Thymus (tissue), 11 donors: ENCODE data around the gene ESD. TPM values are rescaled to one million over a fixed set of nuclear protein-coding genes. Genes with fewer than 3 reads are reported as not detected.

Source experiments
- DNase-seq, 9 donors: peaks; one replicate each; pipeline ENCODE4 v3.0.0-alpha.2; 2013; ENCODE audit warnings: low spot score in 9 of 9, low read depth in 6 of 9, missing footprints in 1 of 9
- H3K27ac ChIP-seq, 2 donors: one replicate each; pipeline ENCODE4 v1.5.1; 2013; ENCODE audit warnings: control low read depth in 1 of 2, low read depth in 1 of 2, low read length in 1 of 2, mild to moderate bottlenecking in 1 of 2, moderate library complexity in 1 of 2
- H3K27me3 ChIP-seq, 2 donors: one replicate each; pipeline ENCODE4 v1.5.1; 2013; ENCODE audit warnings: low read length in 1 of 2; ENCODE audit not compliant: control insufficient read depth in 2 of 2, insufficient read depth in 1 of 2
- H3K36me3 ChIP-seq, 2 donors: one replicate each; pipeline ENCODE4 v1.5.1; 2013; ENCODE audit warnings: low read length in 1 of 2, mild to moderate bottlenecking in 1 of 2, moderate library complexity in 1 of 2; ENCODE audit not compliant: control insufficient read depth in 2 of 2, insufficient read depth in 2 of 2
- H3K4me1 ChIP-seq, 2 donors: one replicate each; pipeline ENCODE4 v1.5.1; 2013; ENCODE audit warnings: low read length in 2 of 2; ENCODE audit not compliant: control insufficient read depth in 2 of 2, insufficient read depth in 2 of 2
- H3K4me3 ChIP-seq, 2 donors: one replicate each; pipeline ENCODE4 v1.5.1; 2013; ENCODE audit warnings: low read length in 2 of 2, control low read depth in 1 of 2, mild to moderate bottlenecking in 1 of 2
- H3K9me3 ChIP-seq, 2 donors: one replicate each; pipeline ENCODE4 v1.5.1; 2013; ENCODE audit warnings: low read length in 1 of 2, mild to moderate bottlenecking in 1 of 2; ENCODE audit not compliant: control insufficient read depth in 2 of 2, insufficient read depth in 1 of 2
- WGBS: extraction: QIAGEN DNeasy Blood & Tissue Kit; methylation state at CpG from one replicate; pipeline ENCODE4 v1.1.7; 2013; 5-methylcytosine and 5-hydroxymethylcytosine counted together
- polyA plus RNA-seq: library from polyadenylated mRNA; stranded (reverse); fragments of 200-250 nt; gene quantifications from one replicate; pipeline ENCODE4 v1.2.3, GENCODE V29; 2013
- total RNA-seq: library from RNA; stranded (reverse); fragments of 120-200 nt; gene quantifications from one replicate; pipeline ENCODE4 v1.2.4, GENCODE V29; 2013
- donor health status: healthy.

The ESD gene
- total and polyA plus RNA-seq, 2 donors = 119 to 187 TPM

DNA sequence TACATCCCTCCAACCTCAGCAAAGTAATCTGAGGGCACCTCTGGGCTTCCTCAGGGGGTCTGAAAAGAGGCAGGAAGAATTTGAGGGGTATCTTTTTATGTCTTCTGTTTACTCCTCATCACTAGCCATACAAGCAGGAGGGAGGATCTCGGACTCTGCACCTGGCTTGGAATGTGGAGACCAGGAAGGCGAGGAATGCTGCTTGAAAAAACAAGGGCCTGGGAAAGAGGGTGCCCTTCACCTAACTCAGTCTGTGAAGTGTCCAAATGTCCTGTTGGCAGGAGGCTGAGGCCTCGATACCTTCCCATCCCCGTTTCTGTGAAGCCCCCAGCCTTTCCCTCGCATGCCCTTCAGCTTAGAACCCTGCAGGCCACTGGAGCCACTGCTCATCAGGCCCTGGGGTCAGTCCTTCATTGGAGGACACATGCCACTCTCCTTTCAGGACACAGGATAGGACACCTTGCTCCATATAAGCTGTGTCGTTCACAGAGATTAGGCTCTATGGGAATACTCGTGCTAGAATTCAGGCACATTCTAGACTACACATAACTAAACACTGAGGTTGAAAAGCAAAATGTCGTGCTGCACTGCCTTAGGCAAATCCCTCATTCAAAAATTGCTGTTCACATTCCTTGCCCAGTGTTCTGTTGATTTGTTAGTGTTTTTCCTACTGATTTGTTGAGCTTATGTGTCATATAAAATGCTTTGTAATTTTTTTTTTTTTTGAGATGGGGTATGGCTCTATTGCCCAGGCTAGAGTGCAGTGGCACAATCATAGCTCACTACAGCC lies 49.7 kb downstream of the ESD start:
- Histone ChIP-seq H3K9me3 (no peaks in the 10 kb centered on the region), H3K36me3 (peaks cover 36 to 56% of the 10 kb centered on the region in 2 donors), H3K27me3 (no peaks in the 10 kb centered on the region), H3K4me3 (no peak overlapping the region), H3K27ac (no peak overlapping the region), H3K4me1 (peaks cover 0 to 2% of the 10 kb centered on the region in 2 donors)
- no peak for DNase-seq
- over 99% methylated on average over 8 of the region's 8 CpGs for WGBS

DNA sequence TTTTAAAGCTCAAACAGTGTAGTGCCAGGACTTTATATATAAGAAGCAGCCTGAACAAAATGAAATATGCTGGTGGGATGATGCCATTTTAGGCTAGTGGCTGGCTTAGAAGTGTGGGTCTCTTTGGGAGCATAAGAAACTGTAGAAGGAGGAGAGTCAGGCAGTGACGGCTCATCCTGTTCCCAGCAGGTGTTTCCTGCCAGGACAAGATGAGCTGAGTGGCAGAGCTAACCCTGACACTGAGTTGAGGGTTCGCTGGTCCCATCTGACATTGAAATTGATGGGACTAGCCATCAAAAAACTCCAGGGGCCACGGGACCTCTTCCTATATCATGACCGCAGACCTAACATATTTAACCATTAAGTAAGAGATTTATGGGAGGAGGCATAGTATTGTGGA lies 51.3 kb downstream of the ESD start:
- no peaks in the 10 kb centered on the region for H3K9me3 ChIP-seq
- H3K4me1 ChIP-seq = no peaks in the 10 kb centered on the region
- H3K27ac ChIP-seq = no peak overlapping the region
- H3K4me3 ChIP-seq = no peak overlapping the region
- 57% methylated on average over 4 of the region's 4 CpGs for WGBS
- no peak for DNase-seq
- peaks cover 46 to 61% of the 10 kb centered on the region in 2 donors for H3K36me3 ChIP-seq
- H3K27me3 ChIP-seq = no peaks in the 10 kb centered on the region

DNA sequence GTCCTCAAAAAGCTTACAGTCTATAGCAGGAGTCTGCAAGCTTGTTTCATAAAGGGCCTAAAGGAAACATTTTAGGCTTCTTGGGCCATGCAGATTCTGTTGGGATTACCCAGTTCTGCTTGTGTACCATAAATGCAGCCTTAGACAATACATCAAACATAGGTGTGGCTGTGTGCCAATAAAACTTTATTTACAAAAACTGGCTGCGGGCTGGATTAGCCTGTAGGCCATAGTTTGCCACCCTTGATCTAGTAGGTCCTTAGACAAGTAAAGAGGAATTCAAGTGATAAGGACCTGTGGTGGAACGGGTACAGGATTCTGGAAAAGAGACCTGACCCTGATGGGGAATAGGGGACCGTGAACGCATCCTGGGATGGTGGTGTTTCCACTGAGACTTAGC lies 51.9 kb downstream of the ESD start:
- Histone ChIP-seq H3K27ac (no peak overlapping the region), H3K27me3 (no peaks in the 10 kb centered on the region), H3K4me3 (no peak overlapping the region), H3K9me3 (no peaks in the 10 kb centered on the region), H3K4me1 (no peaks in the 10 kb centered on the region), H3K36me3 (peaks cover 43 to 56% of the 10 kb centered on the region in 2 donors)
- DNase-seq = no peak
- 99% methylated on average over 4 of the region's 4 CpGs for WGBS

DNA sequence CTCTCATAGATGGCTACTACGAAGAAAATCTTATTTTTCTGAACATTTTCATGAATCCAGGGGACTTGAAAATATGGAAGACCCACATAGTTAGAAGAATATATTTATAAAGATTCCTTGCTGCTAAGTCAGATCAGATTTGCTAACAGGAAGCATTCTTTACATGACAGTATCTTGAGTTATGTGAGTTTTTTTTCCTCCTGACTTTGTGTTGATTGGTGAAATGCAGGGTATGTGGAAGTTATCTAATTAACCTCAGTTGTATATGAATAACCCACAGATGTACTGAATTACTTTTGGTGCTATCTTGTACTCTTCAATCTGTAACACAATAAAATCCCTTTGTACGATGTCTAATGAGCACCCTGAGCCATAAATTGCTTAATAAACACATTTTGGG lies 53.8 kb downstream of the ESD start:
- Histone ChIP-seq H3K36me3 (peaks cover 43 to 58% of the 10 kb centered on the region in 2 donors), H3K4me1 (no peaks in the 10 kb centered on the region), H3K9me3 (no peaks in the 10 kb centered on the region), H3K27me3 (no peaks in the 10 kb centered on the region), H3K27ac (no peak overlapping the region), H3K4me3 (no peak overlapping the region)
- whole genome bisulfite sequencing = 97% methylated on average over 2 of the region's 2 CpGs
- no peak for DNase-seq

DNA sequence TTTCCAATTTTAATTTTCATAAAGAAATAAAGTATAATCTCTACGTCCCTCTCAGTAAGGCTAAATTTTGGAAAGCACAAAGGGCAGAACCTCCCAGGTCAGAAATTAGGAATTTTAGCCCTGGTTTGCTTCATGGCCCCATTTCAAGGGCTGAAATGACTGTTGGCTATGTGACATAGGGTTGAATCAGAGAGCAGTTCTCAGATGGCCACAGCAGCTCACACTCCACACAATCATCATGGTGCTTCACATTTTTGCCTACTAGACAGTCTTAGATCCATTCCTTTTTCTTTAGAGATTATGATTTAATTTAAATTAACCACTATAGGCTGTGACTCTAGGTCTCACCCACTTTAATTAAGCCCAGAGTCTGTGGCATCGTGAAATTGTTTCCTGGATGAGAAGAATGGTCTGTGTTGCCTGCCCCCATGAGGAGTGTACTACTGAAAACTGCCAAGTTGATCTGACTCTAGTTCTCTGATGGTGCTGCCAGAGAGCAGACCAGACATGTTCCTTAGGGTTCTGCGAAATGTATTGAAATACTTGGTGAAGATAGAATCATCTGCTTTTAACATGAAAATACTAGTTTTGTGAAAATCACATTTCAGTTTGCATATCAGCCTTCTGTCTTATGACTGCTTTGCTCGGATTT lies 57.4 kb downstream of the ESD start:
- Histone ChIP-seq H3K4me3 (no peak overlapping the region), H3K27ac (no peak overlapping the region), H3K9me3 (no peaks in the 10 kb centered on the region), H3K4me1 (no peaks in the 10 kb centered on the region), H3K36me3 (peaks cover 35 to 54% of the 10 kb centered on the region in 2 donors), H3K27me3 (no peaks in the 10 kb centered on the region)
- WGBS = 98% methylated on average over 4 of the region's 4 CpGs
- DNase-seq = no peak

DNA sequence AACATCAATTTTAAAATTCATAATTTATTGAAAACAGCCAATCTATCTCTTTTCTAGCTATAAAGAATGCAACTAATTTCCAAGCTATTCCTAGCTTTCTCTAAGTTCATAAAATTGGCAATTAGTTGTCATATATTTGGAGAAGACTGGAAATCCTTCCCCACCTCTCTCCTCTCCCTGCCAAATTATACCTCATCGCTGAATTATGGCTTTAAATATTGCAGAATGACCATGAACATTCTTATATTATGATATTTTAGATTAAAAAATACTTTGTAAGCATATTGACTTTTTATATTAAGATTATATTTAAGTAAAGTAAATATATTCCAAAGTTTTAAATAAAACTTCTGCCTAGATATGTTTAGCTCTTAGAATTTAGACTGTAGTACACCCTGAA lies 58.2 kb downstream of the ESD start:
- no peak for DNase-seq
- H3K4me1 ChIP-seq = no peaks in the 10 kb centered on the region
- H3K36me3 ChIP-seq = peaks cover 28 to 51% of the 10 kb centered on the region in 2 donors
- H3K9me3 ChIP-seq = no peaks in the 10 kb centered on the region
- no peak overlapping the region for H3K27ac ChIP-seq
- H3K4me3 ChIP-seq = no peak overlapping the region
- 98% methylated on average over 1 of the region's 1 CpG for WGBS
- H3K27me3 ChIP-seq = no peaks in the 10 kb centered on the region

DNA sequence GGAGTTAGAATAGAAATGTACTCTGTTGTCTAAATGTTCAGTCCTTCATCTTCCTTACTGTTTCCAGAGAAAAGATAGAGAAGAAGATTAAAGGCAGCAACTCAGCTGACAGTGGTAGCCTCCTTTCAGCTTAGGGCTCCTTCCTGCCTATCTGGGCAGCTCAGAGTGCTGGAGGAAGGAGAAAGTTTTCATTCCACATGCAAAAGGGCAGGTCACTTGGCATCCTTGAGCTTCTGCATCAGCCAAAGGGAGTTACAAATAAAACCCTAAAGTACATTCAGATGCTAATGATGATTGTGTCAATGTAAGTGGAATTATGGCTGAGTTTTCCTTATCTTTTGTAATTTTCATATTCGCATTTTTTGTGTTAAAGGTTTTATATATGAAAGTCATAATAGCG lies 58.9 kb downstream of the ESD start:
- no peak for DNase-seq
- 97% methylated on average over 2 of the region's 2 CpGs for WGBS
- Histone ChIP-seq H3K9me3 (no peaks in the 10 kb centered on the region), H3K4me3 (no peak overlapping the region), H3K36me3 (peaks cover 28 to 50% of the 10 kb centered on the region in 2 donors), H3K4me1 (no peaks in the 10 kb centered on the region), H3K27ac (no peak overlapping the region), H3K27me3 (no peaks in the 10 kb centered on the region)

DNA sequence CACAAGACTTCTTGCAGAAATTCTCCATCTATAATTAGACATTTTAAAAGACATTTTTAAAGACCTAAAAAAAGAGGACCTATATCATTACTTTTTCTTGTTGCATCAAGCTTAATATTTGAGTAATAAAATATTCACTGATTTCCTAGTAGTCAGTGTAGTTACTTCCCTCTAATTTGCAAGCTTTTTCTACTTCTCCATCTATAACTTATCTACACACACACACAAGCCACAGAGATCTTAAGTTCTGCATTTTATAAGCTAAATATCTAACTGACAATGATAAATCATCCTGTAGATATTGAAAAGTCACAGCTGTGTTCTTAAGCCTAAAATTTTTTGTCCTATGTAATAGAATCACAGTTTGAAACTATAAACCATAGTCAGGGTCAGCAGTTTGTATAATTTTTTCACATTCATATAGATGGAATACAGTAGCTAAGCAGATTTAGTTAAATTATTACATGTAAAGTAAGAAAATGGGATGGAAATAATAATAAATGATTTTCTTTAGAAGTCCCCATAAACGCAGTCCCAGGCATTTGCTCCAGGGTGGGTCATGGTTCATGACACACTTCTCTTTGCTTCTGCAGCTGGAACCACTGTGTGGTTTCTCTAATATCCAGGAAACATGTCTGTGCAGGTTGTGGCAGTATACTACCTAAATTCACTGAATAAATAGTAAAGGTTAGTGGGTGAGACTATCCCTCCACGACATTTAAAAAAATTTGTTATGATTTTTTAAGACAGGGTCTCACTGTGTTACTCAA lies 60.2 kb downstream of the ESD start:
- no peak for DNase-seq
- 22% methylated on average over 2 of the region's 2 CpGs for WGBS
- Histone ChIP-seq H3K27ac (no peak overlapping the region), H3K27me3 (no peaks in the 10 kb centered on the region), H3K4me3 (no peak overlapping the region), H3K9me3 (no peaks in the 10 kb centered on the region), H3K4me1 (no peaks in the 10 kb centered on the region), H3K36me3 (peaks cover 28 to 54% of the 10 kb centered on the region in 2 donors)

DNA sequence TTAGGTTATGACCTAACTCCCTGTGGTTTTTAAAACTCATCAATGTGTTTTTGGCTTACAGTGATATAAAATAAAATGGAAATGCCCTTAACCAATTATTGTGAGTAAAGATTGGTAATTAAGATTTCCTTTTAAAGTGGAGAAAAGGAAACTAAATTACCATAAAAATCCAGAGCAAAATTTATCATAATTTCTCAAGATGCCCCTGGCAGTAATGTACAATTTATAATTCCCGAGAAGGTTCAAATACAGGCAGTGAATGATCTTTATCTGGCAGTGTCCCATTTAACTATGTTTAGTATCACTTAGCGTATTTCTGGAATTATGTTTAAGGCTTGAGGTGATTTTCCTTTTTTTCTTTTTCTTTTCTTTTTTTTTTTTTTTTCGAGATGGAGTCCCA lies 61.5 kb downstream of the ESD start:
- 98% methylated on average over 3 of the region's 3 CpGs for WGBS
- Histone ChIP-seq H3K27me3 (no peaks in the 10 kb centered on the region), H3K27ac (no peak overlapping the region), H3K4me3 (no peak overlapping the region), H3K9me3 (no peaks in the 10 kb centered on the region), H3K4me1 (no peaks in the 10 kb centered on the region), H3K36me3 (peaks cover 29 to 58% of the 10 kb centered on the region in 2 donors)
- DNase-seq = no peak
